ENCODE data around the gene OARD1. TPM values are rescaled to one million over a fixed set of nuclear protein-coding genes. Genes with fewer than 3 reads are reported as not detected.

Gene OARD1
- total RNA-seq, 1 experiment from 2014 or later = 12.1 TPM

GRCh38 chr6:41027241-41027640, 44.9 kb downstream of the OARD1 start:
- H3K27ac ChIP-seq (ENCODE audit: low read length) = no peak overlapping the region
- no peak for ATAC-seq
- POLR2A ChIA-PET (ENCODE audit: unreplicated experiment) = no interaction called here
- H3K9me3 ChIP-seq (ENCODE audit: low read length) = no peaks in the 10 kb centered on the region
- TF ChIP-seq EZH2phosphoT487 (IDR thresholded peaks at IDR 0.05; ENCODE audit: borderline replicate concordance, low read length) = no peak
- TF ChIP-seq, protein P1, sequence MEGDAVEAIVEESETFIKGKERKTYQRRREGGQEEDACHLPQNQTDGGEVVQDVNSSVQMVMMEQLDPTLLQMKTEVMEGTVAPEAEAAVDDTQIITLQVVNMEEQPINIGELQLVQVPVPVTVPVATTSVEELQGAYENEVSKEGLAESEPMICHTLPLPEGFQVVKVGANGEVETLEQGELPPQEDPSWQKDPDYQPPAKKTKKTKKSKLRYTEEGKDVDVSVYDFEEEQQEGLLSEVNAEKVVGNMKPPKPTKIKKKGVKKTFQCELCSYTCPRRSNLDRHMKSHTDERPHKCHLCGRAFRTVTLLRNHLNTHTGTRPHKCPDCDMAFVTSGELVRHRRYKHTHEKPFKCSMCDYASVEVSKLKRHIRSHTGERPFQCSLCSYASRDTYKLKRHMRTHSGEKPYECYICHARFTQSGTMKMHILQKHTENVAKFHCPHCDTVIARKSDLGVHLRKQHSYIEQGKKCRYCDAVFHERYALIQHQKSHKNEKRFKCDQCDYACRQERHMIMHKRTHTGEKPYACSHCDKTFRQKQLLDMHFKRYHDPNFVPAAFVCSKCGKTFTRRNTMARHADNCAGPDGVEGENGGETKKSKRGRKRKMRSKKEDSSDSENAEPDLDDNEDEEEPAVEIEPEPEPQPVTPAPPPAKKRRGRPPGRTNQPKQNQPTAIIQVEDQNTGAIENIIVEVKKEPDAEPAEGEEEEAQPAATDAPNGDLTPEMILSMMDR (conservative IDR thresholded peaks at IDR 0.05; ENCODE audit: low read depth, low read length) = no peak
- TF ChIP-seq EZH2 (IDR thresholded peaks at IDR 0.05; ENCODE audit: low read length, unreplicated experiment) = no peak
- CTCF ChIA-PET = interaction anchor here (0.5 to 1.7 kb wide), 4 partner anchors 69 to 174 kb away, joined by 3 to 13 read pairs (median 5); no protein-coding TSS in a partner anchor
- DNase-seq = peak; percentile 9
- intact Hi-C loops (cut with micrococcal nuclease) = no loop called here
- H3K27me3 ChIP-seq (ENCODE audit: low read length) = no peaks in the 10 kb centered on the region
- no peaks in the 10 kb centered on the region for H3F3A ChIP-seq (ENCODE audit: low read length, unreplicated experiment)
- no peaks in the 10 kb centered on the region for H4K20me1 ChIP-seq (ENCODE audit: low read length)
- TSS peak; percentile 65 for BruUV-seq (replicated peaks)
- no peaks in the 10 kb centered on the region for H3K9me2 ChIP-seq (replicated peaks; ENCODE audit: low read length)
- peak overlapping the region; percentile 87 for H3K4me2 ChIP-seq (ENCODE audit: low read length)
- H3K36me3 ChIP-seq (ENCODE audit: low read depth, low read length) = no peaks in the 10 kb centered on the region
- peak overlapping the region; percentile 69 for H3K4me3 ChIP-seq (ENCODE audit: low read length)
- H3K79me2 ChIP-seq (ENCODE audit: low read length) = 0 out of 2 replicates have a peak, but pooled peaks cover 5% of the 10 kb centered on the region
- peaks cover 36% of the 10 kb centered on the region for H3K4me1 ChIP-seq (ENCODE audit: insufficient read depth, low read length)
- peak overlapping the region; percentile 98 for H2AFZ ChIP-seq (ENCODE audit: low read length)
- peak overlapping the region; percentile 77 for H3K9ac ChIP-seq (ENCODE audit: low read length)

DNA sequence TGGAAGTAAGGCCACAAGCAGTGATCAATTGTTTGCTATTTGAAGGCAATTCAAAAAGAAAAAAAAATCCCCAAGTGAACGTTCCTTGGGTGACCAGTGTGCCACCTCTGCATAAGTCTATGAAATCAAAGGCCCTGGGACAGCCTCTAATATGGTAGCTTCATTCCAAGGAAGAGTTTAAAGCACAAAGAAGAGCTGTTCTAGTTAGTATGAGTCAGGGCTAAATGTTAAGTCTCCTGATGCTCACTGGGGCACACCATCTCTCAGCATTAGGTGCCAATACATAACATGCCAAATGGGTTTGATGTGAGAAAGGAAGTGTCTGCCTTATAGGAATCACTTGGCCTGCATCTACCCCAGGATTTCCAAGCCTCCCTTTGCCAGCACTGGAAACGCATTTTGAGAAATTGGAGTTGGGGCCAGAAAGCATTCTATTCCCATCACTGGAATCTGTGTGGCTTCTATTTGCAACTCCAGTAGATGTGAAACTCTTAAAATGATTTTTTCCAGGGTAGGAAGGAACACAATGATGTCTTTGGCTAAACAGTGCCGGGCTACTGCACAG, 46.1 kb downstream of the OARD1 start:
- no peak overlapping the region for H2AFZ ChIP-seq (ENCODE audit: low read length)
- ChIA-PET POLR2A (ENCODE audit: unreplicated experiment) (interaction anchor here (0.6 kb wide), 1 partner anchor 28 kb away, joined by 20 read pairs; no protein-coding TSS in a partner anchor), CTCF (interaction anchor here (0.6 kb wide), 1 partner anchor 121 kb away, joined by 3 read pairs; no protein-coding TSS in a partner anchor)

More for the DNA sequence above, 46.1 kb downstream of the OARD1 start:
- Histone ChIP-seq H3K27me3 (ENCODE audit: low read length) (no peaks in the 10 kb centered on the region), H3K79me2 (ENCODE audit: low read length) (0 out of 2 replicates have a peak, but pooled peaks cover 5% of the 10 kb centered on the region), H3K36me3 (ENCODE audit: low read depth, low read length) (no peaks in the 10 kb centered on the region), H3K9me2 (replicated peaks; ENCODE audit: low read length) (no peaks in the 10 kb centered on the region), H3K9me3 (ENCODE audit: low read length) (no peaks in the 10 kb centered on the region), H3K4me3 (ENCODE audit: low read length) (no peak overlapping the region), H4K20me1 (ENCODE audit: low read length) (no peaks in the 10 kb centered on the region), H3F3A (ENCODE audit: low read length, unreplicated experiment) (no peaks in the 10 kb centered on the region), H3K4me2 (ENCODE audit: low read length) (no peak overlapping the region), H3K9ac (ENCODE audit: low read length) (no peak overlapping the region), H3K27ac (ENCODE audit: low read length) (no peak overlapping the region), H3K4me1 (ENCODE audit: insufficient read depth, low read length) (peaks cover 47% of the 10 kb centered on the region)
- TF ChIP-seq EZH2 (IDR thresholded peaks at IDR 0.05; ENCODE audit: low read length, unreplicated experiment) = no peak
- TF ChIP-seq, protein P1 (conservative IDR thresholded peaks at IDR 0.05; ENCODE audit: low read depth, low read length) = no peak
- TF ChIP-seq EZH2phosphoT487 (IDR thresholded peaks at IDR 0.05; ENCODE audit: borderline replicate concordance, low read length) = no peak
- no TSS peak for BruUV-seq (replicated peaks)
- intact Hi-C loops (cut with micrococcal nuclease) = no loop called here
- no peak for ATAC-seq
- no peak for DNase-seq
